ENCODE measurements around the gene FAHD1.
"Not testable (repeated sequence)": the region's sequence is repeated elsewhere in the genome, so short reads cannot be mapped to it uniquely, and the experiment has no call there.

Gene FAHD1

GRCh38 chr16:1794221-1794871 lies 32.7 kb upstream of the FAHD1 start:
- H3K79me1 ChIP-seq (ENCODE audit: low read length), result no peaks in the 10 kb centered on the region
- DNase-seq, result no peak
- H3K79me2 ChIP-seq (ENCODE audit: control insufficient read depth, insufficient read depth, low read length, poor library complexity), result no peaks in the 10 kb centered on the region
- H3K9me3 ChIP-seq (ENCODE audit: insufficient read depth, low read depth, low read length), result peaks cover 7% of the 10 kb centered on the region
- no peak overlapping the region for H2AFZ ChIP-seq (ENCODE audit: insufficient read depth, low read length, poor library complexity)
- no peak overlapping the region for H3K14ac ChIP-seq (ENCODE audit: low read length)
- H3K4me3 ChIP-seq (ENCODE audit: low read depth, low read length), result no peak overlapping the region
- H3K36me3 ChIP-seq (ENCODE audit: control insufficient read depth in 1 of 2, insufficient read depth in 2 of 2, low read length in 2 of 2), result peaks cover 23 to 27% of the 10 kb centered on the region in 2 experiments
- H3K23ac ChIP-seq (ENCODE audit: low read length), result no peak overlapping the region
- no peak overlapping the region for H2BK5ac ChIP-seq (ENCODE audit: low read depth, low read length, poor library complexity)
- no peaks in the 10 kb centered on the region for H3K4me1 ChIP-seq (ENCODE audit: control insufficient read depth in 1 of 2, insufficient read depth in 2 of 2, low read length in 2 of 2)
- no peak overlapping the region for H3K4ac ChIP-seq (ENCODE audit: low read depth, low read length)
- H3K4me2 ChIP-seq (ENCODE audit: low read length), result no peak overlapping the region
- no peak overlapping the region for H2BK12ac ChIP-seq (ENCODE audit: low read length)
- no peak overlapping the region for H3K9ac ChIP-seq (ENCODE audit: low read length)
- no peak overlapping the region for H4K12ac ChIP-seq (ENCODE audit: low read depth, low read length)
- WGBS (ENCODE audit: extremely low coverage, insufficient coverage, insufficient read length), result no CpG with 5 or more reads among the region's 18 CpGs
- no peak overlapping the region for H4K91ac ChIP-seq (ENCODE audit: low read depth, low read length)
- no peak overlapping the region for H4K8ac ChIP-seq (ENCODE audit: low read depth, low read length)
- no peaks in the 10 kb centered on the region for H3K27me3 ChIP-seq (ENCODE audit: insufficient read depth, low read length)
- no peak overlapping the region for H3K27ac ChIP-seq (ENCODE audit: low read depth, low read length)
- H3K18ac ChIP-seq (ENCODE audit: low read length), result no peak overlapping the region
- no peak overlapping the region for H2BK120ac ChIP-seq (ENCODE audit: insufficient read depth, low read length, poor library complexity)
- no peak overlapping the region for H2AK5ac ChIP-seq (ENCODE audit: low read length)

GRCh38 chr16:1794908-1795666 lies 31.9 kb upstream of the FAHD1 start:
- Histone ChIP-seq H3K27me3 (ENCODE audit: insufficient read depth, low read length) (no peaks in the 10 kb centered on the region), H2AK5ac (ENCODE audit: low read length) (no peak overlapping the region), H3K4me1 (ENCODE audit: control insufficient read depth in 1 of 2, insufficient read depth in 2 of 2, low read length in 2 of 2) (no peaks in the 10 kb centered on the region), H3K36me3 (ENCODE audit: control insufficient read depth in 1 of 2, insufficient read depth in 2 of 2, low read length in 2 of 2) (peaks cover 18 to 23% of the 10 kb centered on the region in 2 experiments), H3K4me2 (ENCODE audit: low read length) (no peak overlapping the region), H3K79me1 (ENCODE audit: low read length) (no peaks in the 10 kb centered on the region), H2BK5ac (ENCODE audit: low read depth, low read length, poor library complexity) (no peak overlapping the region), H3K4me3 (ENCODE audit: low read depth, low read length) (no peak overlapping the region), H3K27ac (ENCODE audit: low read depth, low read length) (no peak overlapping the region), H2BK12ac (ENCODE audit: low read length) (no peak overlapping the region), H4K8ac (ENCODE audit: low read depth, low read length) (no peak overlapping the region), H3K23ac (ENCODE audit: low read length) (no peak overlapping the region), H3K18ac (ENCODE audit: low read length) (no peak overlapping the region), H3K14ac (ENCODE audit: low read length) (no peak overlapping the region), H2AFZ (ENCODE audit: insufficient read depth, low read length, poor library complexity) (no peak overlapping the region), H3K9ac (ENCODE audit: low read length) (no peak overlapping the region), H4K91ac (ENCODE audit: low read depth, low read length) (no peak overlapping the region), H4K12ac (ENCODE audit: low read depth, low read length) (no peak overlapping the region), H2BK120ac (ENCODE audit: insufficient read depth, low read length, poor library complexity) (no peak overlapping the region), H3K9me3 (ENCODE audit: insufficient read depth, low read depth, low read length) (peaks cover 9% of the 10 kb centered on the region), H3K79me2 (ENCODE audit: control insufficient read depth, insufficient read depth, low read length, poor library complexity) (no peaks in the 10 kb centered on the region), H3K4ac (ENCODE audit: low read depth, low read length) (no peak overlapping the region)
- no peak for DNase-seq
- WGBS (ENCODE audit: extremely low coverage, insufficient coverage, insufficient read length), result no CpG with 5 or more reads among the region's 32 CpGs

DNA sequence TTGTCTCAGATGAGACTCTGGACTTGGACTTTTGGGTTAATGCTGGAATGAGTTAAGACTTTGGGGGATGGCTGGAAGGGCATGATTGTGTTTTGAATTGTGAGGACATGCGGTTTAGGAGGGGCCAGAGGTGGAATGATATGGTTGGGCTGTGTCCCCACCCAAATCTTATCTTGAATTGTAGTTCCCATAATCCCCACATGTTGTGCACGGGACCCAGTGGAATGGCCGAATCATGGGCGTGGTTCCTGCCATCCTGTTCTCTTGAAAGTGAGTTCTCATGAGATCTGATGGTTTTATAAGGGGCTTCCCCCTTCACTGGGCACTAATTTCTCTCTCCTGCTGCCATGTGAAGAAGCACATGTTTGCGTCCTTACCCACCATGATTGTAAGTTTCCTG lies 27.7 kb upstream of the FAHD1 start:
- WGBS (ENCODE audit: extremely low coverage, insufficient coverage, insufficient read length), result no CpG with 5 or more reads among the region's 5 CpGs
- not testable (repeated sequence) for H3K36me3 ChIP-seq (ENCODE audit: control insufficient read depth in 1 of 2, insufficient read depth in 2 of 2, low read length in 2 of 2); H3K9ac ChIP-seq (ENCODE audit: low read length); H3K4me2 ChIP-seq (ENCODE audit: low read length); H4K91ac ChIP-seq (ENCODE audit: low read depth, low read length); H3K79me1 ChIP-seq (ENCODE audit: low read length); DNase-seq; H3K27ac ChIP-seq (ENCODE audit: low read depth, low read length); H3K27me3 ChIP-seq (ENCODE audit: insufficient read depth, low read length); H3K4me3 ChIP-seq (ENCODE audit: low read depth, low read length); H2BK12ac ChIP-seq (ENCODE audit: low read length); H2AK5ac ChIP-seq (ENCODE audit: low read length); H4K8ac ChIP-seq (ENCODE audit: low read depth, low read length); H2BK120ac ChIP-seq (ENCODE audit: insufficient read depth, low read length, poor library complexity); H3K23ac ChIP-seq (ENCODE audit: low read length); H3K18ac ChIP-seq (ENCODE audit: low read length); H2AFZ ChIP-seq (ENCODE audit: insufficient read depth, low read length, poor library complexity); H4K12ac ChIP-seq (ENCODE audit: low read depth, low read length); H3K79me2 ChIP-seq (ENCODE audit: control insufficient read depth, insufficient read depth, low read length, poor library complexity); H3K4me1 ChIP-seq (ENCODE audit: control insufficient read depth in 1 of 2, insufficient read depth in 2 of 2, low read length in 2 of 2); H3K4ac ChIP-seq (ENCODE audit: low read depth, low read length); H3K14ac ChIP-seq (ENCODE audit: low read length); H2BK5ac ChIP-seq (ENCODE audit: low read depth, low read length, poor library complexity)
- peaks cover 11% of the 10 kb centered on the region for H3K9me3 ChIP-seq (ENCODE audit: insufficient read depth, low read depth, low read length)

DNA sequence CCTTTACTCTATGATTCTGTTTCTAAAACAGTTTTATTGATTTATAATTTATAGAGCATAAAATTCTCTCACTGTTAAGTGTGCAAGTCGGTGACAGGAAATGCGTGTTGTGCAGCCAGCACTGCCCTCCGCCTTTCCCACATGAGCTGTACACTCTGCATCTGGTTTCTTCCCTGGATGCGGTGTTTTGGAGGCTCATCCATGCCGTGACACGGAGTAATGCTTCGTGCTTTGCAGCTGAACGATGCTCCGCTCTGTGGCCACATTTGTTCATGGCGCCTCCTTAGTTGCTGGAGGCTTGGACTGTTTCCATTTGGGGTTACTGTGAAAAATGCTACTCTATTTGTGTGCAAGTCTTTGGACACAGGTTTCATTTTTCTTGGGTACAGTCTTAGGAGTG lies 26.3 kb upstream of the FAHD1 start:
- Histone ChIP-seq H3K36me3 (ENCODE audit: control insufficient read depth in 1 of 2, insufficient read depth in 2 of 2, low read length in 2 of 2) (peaks cover 0 to 5% of the 10 kb centered on the region in 2 experiments), H2AFZ (ENCODE audit: insufficient read depth, low read length, poor library complexity) (no peak overlapping the region), H2BK5ac (ENCODE audit: low read depth, low read length, poor library complexity) (no peak overlapping the region), H2AK5ac (ENCODE audit: low read length) (no peak overlapping the region), H3K79me1 (ENCODE audit: low read length) (no peaks in the 10 kb centered on the region), H3K14ac (ENCODE audit: low read length) (no peak overlapping the region), H3K4ac (ENCODE audit: low read depth, low read length) (no peak overlapping the region), H3K27me3 (ENCODE audit: insufficient read depth, low read length) (no peaks in the 10 kb centered on the region), H3K4me2 (ENCODE audit: low read length) (no peak overlapping the region), H3K9me3 (ENCODE audit: insufficient read depth, low read depth, low read length) (peaks cover 11% of the 10 kb centered on the region), H2BK12ac (ENCODE audit: low read length) (no peak overlapping the region), H4K12ac (ENCODE audit: low read depth, low read length) (no peak overlapping the region), H3K9ac (ENCODE audit: low read length) (no peak overlapping the region), H3K79me2 (ENCODE audit: control insufficient read depth, insufficient read depth, low read length, poor library complexity) (no peaks in the 10 kb centered on the region), H3K27ac (ENCODE audit: low read depth, low read length) (no peak overlapping the region), H3K18ac (ENCODE audit: low read length) (no peak overlapping the region), H4K8ac (ENCODE audit: low read depth, low read length) (no peak overlapping the region), H3K4me3 (ENCODE audit: low read depth, low read length) (peak overlapping the region; percentile 44), H2BK120ac (ENCODE audit: insufficient read depth, low read length, poor library complexity) (no peak overlapping the region), H4K91ac (ENCODE audit: low read depth, low read length) (no peak overlapping the region), H3K23ac (ENCODE audit: low read length) (no peak overlapping the region), H3K4me1 (ENCODE audit: control insufficient read depth in 1 of 2, insufficient read depth in 2 of 2, low read length in 2 of 2) (no peaks in the 10 kb centered on the region)
- no CpG with 5 or more reads among the region's 10 CpGs for WGBS (ENCODE audit: extremely low coverage, insufficient coverage, insufficient read length)
- DNase-seq, result no peak

Measured in trophoblast cell (in vitro differentiated cells and primary cell).